ENCODE measurements around the gene B3GNT4.
"Not testable (repeated sequence)": the region's sequence is repeated elsewhere in the genome, so short reads cannot be mapped to it uniquely, and the experiment has no call there.

The B3GNT4 gene

GRCh38 chr12:122189626-122190475 lies 13.7 kb upstream of the B3GNT4 start:
- no peak for DNase-seq

- DNase-seq, result peak; percentile 59 to 73 (median 65)
Measured at GRCh38 chr12:122190842-122191668, 12.5 kb upstream of the B3GNT4 start.

GRCh38 chr12:122192441-122192840 lies 11.1 kb upstream of the B3GNT4 start:
- no peak for DNase-seq

- no peak for DNase-seq
Measured at GRCh38 chr12:122194804-122195203, 8.7 kb upstream of the B3GNT4 start.

- DNase-seq, result no peak
Measured at GRCh38 chr12:122195405-122195804, 8.1 kb upstream of the B3GNT4 start.

- peak in 2 of 4 experiments; percentile 34 to 43 for DNase-seq
Measured at GRCh38 chr12:122197612-122197966, 5.9 kb upstream of the B3GNT4 start.

GRCh38 chr12:122199484-122200355 lies 3.8 kb upstream of the B3GNT4 start:
- no peak for DNase-seq

- no peak for DNase-seq
Measured at GRCh38 chr12:122200541-122201175, 2.9 kb upstream of the B3GNT4 start.

GRCh38 chr12:122201381-122201780 lies 2.1 kb upstream of the B3GNT4 start:
- no peak for DNase-seq

GRCh38 chr12:122202017-122202416 lies 1.5 kb upstream of the B3GNT4 start:
- DNase-seq, result no peak

- not testable (repeated sequence) for DNase-seq
Measured at GRCh38 chr12:122202811-122203210, 698 bp upstream of the B3GNT4 start.

- peak in 1 of 4 experiments; percentile 14 for DNase-seq
Measured at GRCh38 chr12:122204167-122205052, 901 bp downstream of the B3GNT4 start.

- peak in 1 of 4 experiments; percentile 10 for DNase-seq
Measured at GRCh38 chr12:122205053-122205925, 1.8 kb downstream of the B3GNT4 start.

- DNase-seq, result no peak
Measured at GRCh38 chr12:122206111-122206881, 2.8 kb downstream of the B3GNT4 start.

- no peak for DNase-seq
Measured at GRCh38 chr12:122206976-122207375, 3.5 kb downstream of the B3GNT4 start.

GRCh38 chr12:122207391-122207790 lies 3.9 kb downstream of the B3GNT4 start:
- DNase-seq, result no peak

- DNase-seq, result no peak
Measured at GRCh38 chr12:122208073-122208820, 4.7 kb downstream of the B3GNT4 start.

- DNase-seq, result peak in 1 of 4 experiments; percentile 33
Measured at GRCh38 chr12:122215771-122216170, 12.3 kb downstream of the B3GNT4 start.

All from suppressor macrophage (primary cell).